Activated CD4-positive, CD25-positive, alpha-beta regulatory T cell treated with anti-CD3 and anti-CD28 coated beads, Interleukin-2, amount 50 U/mL, for 72 hours (primary cell): Measurements from ENCODE around the gene NCCRP1.

Experiments used
- DNase-seq: peaks from one replicate; pipeline ENCODE4 v3.0.0; 2021

NCCRP1 gene

DNA sequence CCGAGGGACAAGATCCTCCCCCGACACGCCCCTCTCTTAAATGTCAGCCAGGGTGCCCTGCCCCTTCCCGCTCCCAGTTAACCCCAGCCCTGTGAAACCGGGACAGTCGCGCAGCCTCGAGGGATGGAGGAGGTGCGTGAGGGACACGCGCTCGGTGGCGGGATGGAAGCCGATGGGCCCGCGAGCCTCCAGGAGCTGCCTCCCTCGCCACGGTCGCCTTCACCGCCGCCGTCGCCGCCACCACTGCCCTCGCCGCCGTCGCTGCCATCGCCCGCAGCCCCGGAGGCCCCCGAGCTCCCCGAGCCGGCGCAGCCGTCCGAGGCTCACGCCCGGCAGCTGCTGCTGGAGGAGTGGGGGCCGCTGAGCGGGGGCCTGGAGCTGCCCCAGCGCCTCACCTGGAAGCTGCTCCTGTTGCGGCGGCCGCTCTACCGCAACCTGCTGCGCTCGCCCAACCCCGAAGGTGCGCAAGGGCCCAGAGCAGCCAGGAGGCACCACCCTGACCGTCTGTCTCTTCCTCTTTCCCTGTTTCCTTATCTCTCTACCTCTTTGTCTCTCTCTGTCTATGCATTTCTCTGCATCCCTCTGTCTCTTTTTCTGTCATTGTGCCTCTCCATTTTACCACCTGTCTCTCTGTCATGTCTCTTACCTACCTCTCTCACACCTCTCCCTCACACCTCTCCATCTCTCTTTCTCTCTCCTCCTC is at the start of gene NCCRP1:
TSS of gene NCCRP1 (plus strand) at position 105 of the 703 bp plus-strand sequence. CDS start at position 124, 19 bp downstream.
- no peak for DNase-seq

GRCh38 chr19:39147480-39147879 is 49.3 kb upstream of the NCCRP1 start:
- no peak for DNase-seq

DNA sequence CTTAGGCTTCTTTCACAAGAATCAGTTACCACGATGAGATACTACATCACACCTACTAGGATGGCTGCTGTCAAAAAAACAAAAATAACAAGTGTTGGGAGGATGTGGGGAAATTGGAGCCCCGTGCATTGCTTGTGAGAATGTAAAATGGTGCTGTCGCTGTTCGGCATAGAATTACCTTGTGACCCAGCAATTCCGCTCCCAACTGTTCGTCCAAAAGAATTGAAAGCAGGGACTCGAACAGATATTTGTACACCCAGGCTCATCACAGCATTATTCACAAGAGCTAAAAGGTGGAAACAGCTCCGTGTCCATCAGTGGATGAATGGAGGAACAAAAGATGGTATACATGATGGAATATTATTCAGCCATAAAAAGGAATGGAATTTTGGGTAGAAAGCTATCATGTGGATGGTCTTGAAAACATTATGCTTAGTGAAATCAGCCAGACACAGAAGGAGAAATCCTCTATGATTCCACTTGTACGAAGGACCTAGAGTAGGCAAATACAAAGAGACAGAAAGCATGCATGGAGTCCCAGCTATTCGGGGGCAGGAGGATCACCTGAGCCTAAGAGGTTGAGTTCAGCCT is 47.7 kb upstream of the NCCRP1 start:
- no peak for DNase-seq

DNA sequence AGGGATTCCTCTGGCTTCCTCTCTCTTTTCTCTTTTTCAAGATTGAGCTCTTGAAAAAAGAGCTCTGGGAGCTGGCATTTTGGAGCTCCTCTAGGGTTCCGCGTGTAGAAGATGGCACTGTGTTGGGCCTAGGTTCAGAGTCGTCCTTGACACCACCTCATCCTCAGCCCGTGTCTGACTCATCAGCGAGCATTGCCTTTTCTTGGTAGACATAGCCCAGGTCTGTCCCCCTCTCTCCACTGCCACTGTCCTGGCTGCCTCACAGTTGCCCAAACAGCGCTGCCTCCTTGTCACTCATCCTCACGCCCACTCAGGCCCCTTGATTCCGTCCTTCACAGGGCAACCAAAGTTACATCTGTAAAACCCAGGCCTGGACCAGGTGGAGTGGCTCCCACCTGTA is 46.5 kb upstream of the NCCRP1 start:
- no peak for DNase-seq

DNA sequence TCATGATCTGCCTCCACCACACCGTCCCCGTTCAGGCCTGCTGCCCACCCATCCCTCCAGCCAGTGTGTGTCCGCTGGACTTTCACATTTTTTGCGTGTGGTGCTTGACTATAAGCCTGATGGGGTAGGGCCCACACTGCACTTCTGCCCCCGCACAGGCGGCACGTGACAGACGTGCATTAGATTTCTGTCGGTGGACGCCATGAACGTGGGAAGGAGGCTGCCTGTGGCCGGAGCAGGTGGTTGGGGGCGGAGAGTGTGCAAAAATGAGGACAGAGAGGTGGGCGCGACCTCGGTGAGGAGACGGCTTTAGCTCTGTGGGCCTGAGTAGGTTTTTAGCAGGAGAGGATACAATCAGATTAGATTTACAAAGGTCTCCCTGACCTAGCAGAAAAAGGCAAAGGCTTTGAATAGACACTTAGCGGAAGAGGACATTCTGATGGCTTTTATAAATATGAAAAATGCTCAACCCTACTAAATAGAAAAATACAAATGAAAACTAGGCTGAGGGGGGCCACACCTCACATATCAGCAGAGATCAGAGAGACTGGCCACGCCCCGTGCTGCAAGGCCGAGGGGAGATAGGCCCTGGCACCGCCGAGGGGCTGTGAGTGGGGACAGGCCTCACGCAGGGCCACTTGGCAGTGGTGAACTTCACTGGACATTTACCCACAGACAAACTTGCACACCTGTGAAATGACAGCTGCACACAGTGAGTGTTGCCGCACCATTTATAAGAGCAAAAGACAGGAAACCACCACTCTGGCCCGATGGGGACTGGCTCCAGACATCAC is 45.8 kb upstream of the NCCRP1 start:
- no peak for DNase-seq

GRCh38 chr19:39152066-39152465 is 44.7 kb upstream of the NCCRP1 start:
- DNase-seq: no peak

GRCh38 chr19:39154100-39154628 is 42.6 kb upstream of the NCCRP1 start:
- DNase-seq: no peak

GRCh38 chr19:39154629-39155100 is 42.1 kb upstream of the NCCRP1 start:
- DNase-seq: no peak

- DNase-seq: no peak
Measured at GRCh38 chr19:39155114-39155700, 41.6 kb upstream of the NCCRP1 start.

DNA sequence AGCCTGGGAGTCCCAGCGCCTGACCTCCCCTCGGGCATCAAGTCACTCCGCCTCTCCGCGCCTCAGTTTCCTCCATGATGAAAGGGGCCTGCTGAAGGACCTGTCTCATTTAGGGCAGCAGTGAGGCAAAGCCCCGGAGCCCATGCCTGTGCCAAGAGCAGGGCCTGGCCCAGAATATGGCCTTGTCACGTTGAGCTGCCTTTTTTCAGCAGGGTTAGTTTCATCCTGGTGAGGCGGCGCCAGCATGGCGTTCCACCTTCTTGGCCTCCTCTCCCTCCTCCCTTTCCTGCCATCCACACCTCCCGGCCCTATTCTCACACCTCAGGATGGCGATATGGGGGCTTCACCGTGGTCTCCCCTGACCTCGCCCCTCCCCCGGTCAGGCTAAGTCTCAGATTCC is 41.0 kb upstream of the NCCRP1 start:
- no peak for DNase-seq

DNA sequence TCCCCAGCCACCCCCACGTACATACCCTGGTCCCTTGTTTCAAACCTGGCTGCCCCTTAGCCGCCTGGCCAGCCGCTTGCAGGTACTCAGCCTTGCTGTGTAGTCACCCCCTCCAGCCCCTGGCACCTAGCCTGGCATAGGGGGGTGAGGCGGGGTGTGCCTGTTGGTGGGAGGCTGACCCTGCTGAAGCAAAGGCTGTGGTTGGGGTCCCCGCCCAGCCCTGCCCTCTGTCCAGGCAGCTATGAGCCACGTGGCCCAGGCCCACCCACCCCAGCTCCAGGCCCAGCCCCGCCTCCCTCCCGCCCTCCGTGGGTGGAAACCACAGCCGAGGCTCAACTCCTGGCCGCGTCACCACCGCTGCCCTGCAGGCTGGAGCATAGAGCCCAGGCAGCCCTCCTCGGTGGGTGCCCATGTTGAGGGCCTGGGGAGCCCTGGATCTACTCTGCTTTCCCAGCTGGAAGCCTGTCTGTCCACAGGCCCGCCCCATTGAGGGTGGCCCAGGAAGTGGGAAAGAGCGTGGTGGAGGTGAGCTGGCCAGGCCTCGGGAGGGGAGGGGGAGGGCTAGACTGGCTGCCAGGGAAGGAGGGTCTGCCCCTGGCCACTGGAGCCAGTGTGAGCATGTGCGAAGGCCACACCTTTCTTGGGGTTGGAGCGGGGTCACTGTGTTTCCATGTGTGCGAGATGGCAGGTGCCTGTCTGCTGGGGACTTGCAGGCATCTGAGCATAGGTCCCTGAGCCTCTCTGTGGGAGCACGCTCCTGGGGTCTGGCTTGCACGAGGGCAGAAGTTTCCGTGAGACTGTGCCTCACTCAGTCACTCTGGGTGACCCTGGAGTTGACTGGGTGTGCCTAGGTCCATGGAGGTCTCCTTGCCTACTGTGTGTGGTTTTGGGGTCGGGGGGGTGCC is 40.2 kb upstream of the NCCRP1 start:
- DNase-seq: no peak

- no peak for DNase-seq
Measured at GRCh38 chr19:39157275-39157996, 39.3 kb upstream of the NCCRP1 start.

- DNase-seq: no peak
Measured at GRCh38 chr19:39157997-39158389, 38.8 kb upstream of the NCCRP1 start.

- DNase-seq: no peak
Measured at GRCh38 chr19:39158646-39159260, 38.0 kb upstream of the NCCRP1 start.

- DNase-seq: no peak
Measured at GRCh38 chr19:39160523-39160861, 36.3 kb upstream of the NCCRP1 start.

DNA sequence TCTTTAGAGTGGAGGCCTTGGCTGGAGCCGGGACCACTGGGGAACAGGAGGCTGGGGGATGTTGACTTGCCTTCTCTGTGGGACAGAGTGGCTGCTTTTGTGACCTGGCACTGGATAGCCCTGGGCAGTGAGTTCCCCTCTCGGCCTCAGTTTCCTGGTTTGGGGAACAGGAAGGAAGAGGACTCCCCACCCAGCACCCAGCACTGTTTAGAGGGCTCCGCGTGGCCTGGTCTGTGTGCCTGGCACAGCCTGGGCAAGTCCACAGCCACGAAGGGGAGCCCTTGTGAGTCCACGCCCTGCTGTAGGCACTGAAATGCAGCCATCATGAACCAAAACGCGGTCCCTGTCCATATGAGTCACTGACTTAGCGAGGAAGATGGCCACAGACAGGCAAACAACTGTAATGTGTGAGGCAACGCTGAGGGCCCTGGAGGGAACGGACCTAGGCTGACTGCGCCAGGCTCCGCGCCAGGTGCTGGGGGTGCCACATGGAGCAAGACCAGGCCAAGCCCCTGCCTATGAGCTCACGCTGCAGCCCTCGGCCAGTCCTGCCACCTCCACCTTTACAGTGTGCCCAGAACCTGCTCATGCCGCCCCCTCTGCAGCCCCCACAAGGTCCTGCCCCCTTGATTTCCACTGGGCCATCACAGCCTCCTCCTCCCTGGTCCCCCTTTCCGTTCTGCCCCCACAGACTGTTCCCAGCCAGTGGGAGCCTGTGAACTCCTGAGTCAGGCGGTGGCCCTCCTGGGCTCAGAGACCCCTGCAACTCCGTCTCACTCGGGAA is 35.7 kb upstream of the NCCRP1 start:
- no peak for DNase-seq

GRCh38 chr19:39162441-39163043 is 34.2 kb upstream of the NCCRP1 start:
- DNase-seq: no peak

GRCh38 chr19:39163621-39164020 is 33.1 kb upstream of the NCCRP1 start:
- DNase-seq: no peak

GRCh38 chr19:39164289-39164688 is 32.5 kb upstream of the NCCRP1 start:
- no peak for DNase-seq

DNA sequence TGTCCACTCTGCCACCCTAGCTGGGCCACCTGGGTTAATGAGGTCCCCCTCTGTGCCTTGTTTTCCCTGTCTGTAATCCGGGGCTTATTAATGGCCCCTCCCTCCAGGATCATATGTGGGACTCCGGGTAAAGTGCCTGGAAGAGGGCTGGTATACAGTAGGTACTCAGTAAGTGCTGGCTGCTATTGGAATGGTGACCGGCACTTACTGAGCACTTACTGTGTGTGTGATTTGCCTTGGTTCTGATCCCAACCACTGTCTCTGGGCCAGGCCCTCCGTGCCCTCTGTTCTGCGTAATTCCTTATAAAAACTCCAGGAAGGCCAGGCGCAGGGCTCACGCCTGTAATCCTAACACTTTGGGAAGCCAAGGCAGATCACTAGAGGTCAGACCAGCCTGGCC is 30.9 kb upstream of the NCCRP1 start:
- no peak for DNase-seq
